Measurements from ENCODE around the gene THSD4. TPM values are rescaled to one million over a fixed set of nuclear protein-coding genes. Genes with fewer than 3 reads are reported as not detected.

The THSD4 gene
- total RNA-seq, 1 donor from 2014 or later, result not detected

GRCh38 chr15:71701808-71702207 is 586.5 kb downstream of the THSD4 start:
- intact Hi-C loops (cut with micrococcal nuclease), result no loop called here
- no peak overlapping the region for H3K27ac Mint-ChIP-seq
- no peaks in the 10 kb centered on the region for H3K9me3 Mint-ChIP-seq
- DNase-seq (ENCODE audit: low spot score), result no peak
- peaks cover 32% of the 10 kb centered on the region for H3K27me3 Mint-ChIP-seq (ENCODE audit: low read depth)
- H3K36me3 Mint-ChIP-seq (ENCODE audit: low read depth), result no peaks in the 10 kb centered on the region
- no peaks in the 10 kb centered on the region for H3K4me1 Mint-ChIP-seq (ENCODE audit: low read depth)
- H3K4me3 Mint-ChIP-seq (ENCODE audit: low read depth), result no peak overlapping the region

GRCh38 chr15:71702496-71702895 is 587.2 kb downstream of the THSD4 start:
- H3K9me3 Mint-ChIP-seq, result no peaks in the 10 kb centered on the region
- H3K27ac Mint-ChIP-seq, result no peak overlapping the region
- intact Hi-C loops (cut with micrococcal nuclease), result no loop called here
- H3K4me1 Mint-ChIP-seq (ENCODE audit: low read depth), result no peaks in the 10 kb centered on the region
- peaks cover 26% of the 10 kb centered on the region for H3K27me3 Mint-ChIP-seq (ENCODE audit: low read depth)
- no peak for DNase-seq (ENCODE audit: low spot score)
- no peaks in the 10 kb centered on the region for H3K36me3 Mint-ChIP-seq (ENCODE audit: low read depth)
- no peak overlapping the region for H3K4me3 Mint-ChIP-seq (ENCODE audit: low read depth)

- H3K9me3 Mint-ChIP-seq, result no peaks in the 10 kb centered on the region
- no peak overlapping the region for H3K27ac Mint-ChIP-seq
- DNase-seq (ENCODE audit: low spot score), result no peak
- no peak overlapping the region for H3K4me3 Mint-ChIP-seq (ENCODE audit: low read depth)
- no peaks in the 10 kb centered on the region for H3K36me3 Mint-ChIP-seq (ENCODE audit: low read depth)
- no peaks in the 10 kb centered on the region for H3K4me1 Mint-ChIP-seq (ENCODE audit: low read depth)
- intact Hi-C loops (cut with micrococcal nuclease), result no loop called here
- peaks cover 31% of the 10 kb centered on the region for H3K27me3 Mint-ChIP-seq (ENCODE audit: low read depth)
These were observed 589.9 kb downstream of the THSD4 start for GRCh38 chr15:71705151-71705550.

GRCh38 chr15:71706461-71707229 is 591.4 kb downstream of the THSD4 start:
- DNase-seq (ENCODE audit: low spot score), result no peak
- Mint-ChIP-seq H3K4me1 (ENCODE audit: low read depth) (no peaks in the 10 kb centered on the region), H3K27me3 (ENCODE audit: low read depth) (peaks cover 32% of the 10 kb centered on the region), H3K27ac (no peak overlapping the region), H3K9me3 (no peaks in the 10 kb centered on the region), H3K4me3 (ENCODE audit: low read depth) (no peak overlapping the region), H3K36me3 (ENCODE audit: low read depth) (no peaks in the 10 kb centered on the region)
- intact Hi-C loops (cut with micrococcal nuclease), result no loop called here

- no peaks in the 10 kb centered on the region for H3K9me3 Mint-ChIP-seq
- peaks cover 35% of the 10 kb centered on the region for H3K27me3 Mint-ChIP-seq (ENCODE audit: low read depth)
- peaks cover 2% of the 10 kb centered on the region for H3K4me1 Mint-ChIP-seq (ENCODE audit: low read depth)
- no peak for DNase-seq (ENCODE audit: low spot score)
- H3K4me3 Mint-ChIP-seq (ENCODE audit: low read depth), result no peak overlapping the region
- no peaks in the 10 kb centered on the region for H3K36me3 Mint-ChIP-seq (ENCODE audit: low read depth)
- no peak overlapping the region for H3K27ac Mint-ChIP-seq
- intact Hi-C loops (cut with micrococcal nuclease), result no loop called here
These were observed 592.2 kb downstream of the THSD4 start for GRCh38 chr15:71707230-71708050.

- intact Hi-C loops (cut with micrococcal nuclease), result no loop called here
- Mint-ChIP-seq H3K27me3 (ENCODE audit: low read depth) (peaks cover 37% of the 10 kb centered on the region), H3K4me3 (ENCODE audit: low read depth) (no peak overlapping the region), H3K36me3 (ENCODE audit: low read depth) (no peaks in the 10 kb centered on the region), H3K4me1 (ENCODE audit: low read depth) (peaks cover 2% of the 10 kb centered on the region), H3K9me3 (no peaks in the 10 kb centered on the region), H3K27ac (no peak overlapping the region)
- DNase-seq (ENCODE audit: low spot score), result no peak
These were observed 592.8 kb downstream of the THSD4 start for GRCh38 chr15:71708051-71708429.

GRCh38 chr15:71708741-71709140 is 593.5 kb downstream of the THSD4 start:
- no peaks in the 10 kb centered on the region for H3K36me3 Mint-ChIP-seq (ENCODE audit: low read depth)
- no peak overlapping the region for H3K4me3 Mint-ChIP-seq (ENCODE audit: low read depth)
- peaks cover 43% of the 10 kb centered on the region for H3K27me3 Mint-ChIP-seq (ENCODE audit: low read depth)
- no peak for DNase-seq (ENCODE audit: low spot score)
- peaks cover 2% of the 10 kb centered on the region for H3K4me1 Mint-ChIP-seq (ENCODE audit: low read depth)
- intact Hi-C loops (cut with micrococcal nuclease), result no loop called here
- no peak overlapping the region for H3K27ac Mint-ChIP-seq
- H3K9me3 Mint-ChIP-seq, result no peaks in the 10 kb centered on the region

GRCh38 chr15:71709808-71710418 is 594.6 kb downstream of the THSD4 start:
- Mint-ChIP-seq H3K36me3 (ENCODE audit: low read depth) (no peaks in the 10 kb centered on the region), H3K4me3 (ENCODE audit: low read depth) (no peak overlapping the region), H3K9me3 (no peaks in the 10 kb centered on the region), H3K27ac (no peak overlapping the region), H3K27me3 (ENCODE audit: low read depth) (peaks cover 39% of the 10 kb centered on the region), H3K4me1 (ENCODE audit: low read depth) (peaks cover 2% of the 10 kb centered on the region)
- DNase-seq (ENCODE audit: low spot score), result no peak
- intact Hi-C loops (cut with micrococcal nuclease), result no loop called here

GRCh38 chr15:71712182-71712581 is 596.9 kb downstream of the THSD4 start:
- intact Hi-C loops (cut with micrococcal nuclease), result no loop called here
- H3K4me1 Mint-ChIP-seq (ENCODE audit: low read depth), result peaks cover 5% of the 10 kb centered on the region
- no peaks in the 10 kb centered on the region for H3K9me3 Mint-ChIP-seq
- no peak for DNase-seq (ENCODE audit: low spot score)
- no peak overlapping the region for H3K27ac Mint-ChIP-seq
- H3K36me3 Mint-ChIP-seq (ENCODE audit: low read depth), result no peaks in the 10 kb centered on the region
- H3K27me3 Mint-ChIP-seq (ENCODE audit: low read depth), result peaks cover 25% of the 10 kb centered on the region
- no peak overlapping the region for H3K4me3 Mint-ChIP-seq (ENCODE audit: low read depth)

- H3K4me1 Mint-ChIP-seq (ENCODE audit: low read depth), result peaks cover 6% of the 10 kb centered on the region
- H3K27ac Mint-ChIP-seq, result no peak overlapping the region
- no peak overlapping the region for H3K4me3 Mint-ChIP-seq (ENCODE audit: low read depth)
- H3K9me3 Mint-ChIP-seq, result no peaks in the 10 kb centered on the region
- DNase-seq (ENCODE audit: low spot score), result no peak
- intact Hi-C loops (cut with micrococcal nuclease), result no loop called here
- peaks cover 25% of the 10 kb centered on the region for H3K27me3 Mint-ChIP-seq (ENCODE audit: low read depth)
- H3K36me3 Mint-ChIP-seq (ENCODE audit: low read depth), result no peaks in the 10 kb centered on the region
These were observed 598.0 kb downstream of the THSD4 start for GRCh38 chr15:71713191-71713809.

- no peak for DNase-seq (ENCODE audit: low spot score)
- Mint-ChIP-seq H3K4me3 (ENCODE audit: low read depth) (no peak overlapping the region), H3K27me3 (ENCODE audit: low read depth) (peaks cover 23% of the 10 kb centered on the region), H3K9me3 (no peaks in the 10 kb centered on the region), H3K4me1 (ENCODE audit: low read depth) (peaks cover 6% of the 10 kb centered on the region), H3K36me3 (ENCODE audit: low read depth) (no peaks in the 10 kb centered on the region), H3K27ac (no peak overlapping the region)
- intact Hi-C loops (cut with micrococcal nuclease), result no loop called here
These were observed 600.6 kb downstream of the THSD4 start for GRCh38 chr15:71715914-71716313.

- intact Hi-C loops (cut with micrococcal nuclease), result no loop called here
- H3K9me3 Mint-ChIP-seq, result no peaks in the 10 kb centered on the region
These were observed 601.7 kb downstream of the THSD4 start for GRCh38 chr15:71716990-71717389.

More at GRCh38 chr15:71716990-71717389, 601.7 kb downstream of the THSD4 start:
- H3K27me3 Mint-ChIP-seq (ENCODE audit: low read depth), result peaks cover 19% of the 10 kb centered on the region
- DNase-seq (ENCODE audit: low spot score), result no peak
- no peaks in the 10 kb centered on the region for H3K36me3 Mint-ChIP-seq (ENCODE audit: low read depth)
- H3K4me3 Mint-ChIP-seq (ENCODE audit: low read depth), result no peak overlapping the region
- H3K27ac Mint-ChIP-seq, result no peak overlapping the region
- H3K4me1 Mint-ChIP-seq (ENCODE audit: low read depth), result peaks cover 6% of the 10 kb centered on the region
